ENCODE data around the gene CYP4A22. TPM values are rescaled to one million over a fixed set of nuclear protein-coding genes. Genes with fewer than 3 reads are reported as not detected.

CYP4A22 gene
- total RNA-seq, 2 donors from 2014 or later: not detected

- no peak overlapping the region for H3K27ac ChIP-seq
- ATAC-seq (no peak), DNase-seq (no peak)
- H3K27me3 ChIP-seq: no peaks in the 10 kb centered on the region
- no peaks in the 10 kb centered on the region for H3K36me3 ChIP-seq (replicated peaks in 1 of 2; ENCODE audit: insufficient read depth in 1 of 2, low read depth in 2 of 2)
- 82 to 83% methylated on average over 8 to 12 of the region's 12 CpGs for WGBS, 2 donors
- H3K9me3 ChIP-seq: no peaks in the 10 kb centered on the region
- H3K4me3 ChIP-seq: no peak overlapping the region
- intact Hi-C loops (cut with DNase I): loop anchor here (10.0 kb wide), 2 partner anchors 237 to 537 kb away; no protein-coding TSS in a partner anchor
- no peak for TF ChIP-seq POLR2A (IDR thresholded peaks at IDR 0.05)
- TF ChIP-seq, protein P1, sequence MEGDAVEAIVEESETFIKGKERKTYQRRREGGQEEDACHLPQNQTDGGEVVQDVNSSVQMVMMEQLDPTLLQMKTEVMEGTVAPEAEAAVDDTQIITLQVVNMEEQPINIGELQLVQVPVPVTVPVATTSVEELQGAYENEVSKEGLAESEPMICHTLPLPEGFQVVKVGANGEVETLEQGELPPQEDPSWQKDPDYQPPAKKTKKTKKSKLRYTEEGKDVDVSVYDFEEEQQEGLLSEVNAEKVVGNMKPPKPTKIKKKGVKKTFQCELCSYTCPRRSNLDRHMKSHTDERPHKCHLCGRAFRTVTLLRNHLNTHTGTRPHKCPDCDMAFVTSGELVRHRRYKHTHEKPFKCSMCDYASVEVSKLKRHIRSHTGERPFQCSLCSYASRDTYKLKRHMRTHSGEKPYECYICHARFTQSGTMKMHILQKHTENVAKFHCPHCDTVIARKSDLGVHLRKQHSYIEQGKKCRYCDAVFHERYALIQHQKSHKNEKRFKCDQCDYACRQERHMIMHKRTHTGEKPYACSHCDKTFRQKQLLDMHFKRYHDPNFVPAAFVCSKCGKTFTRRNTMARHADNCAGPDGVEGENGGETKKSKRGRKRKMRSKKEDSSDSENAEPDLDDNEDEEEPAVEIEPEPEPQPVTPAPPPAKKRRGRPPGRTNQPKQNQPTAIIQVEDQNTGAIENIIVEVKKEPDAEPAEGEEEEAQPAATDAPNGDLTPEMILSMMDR (IDR thresholded peaks at IDR 0.05): no peak
- peaks cover 37% of the 10 kb centered on the region for H3K4me1 ChIP-seq
Measured at GRCh38 chr1:47187231-47187925, 50.1 kb downstream of the CYP4A22 start.

- no peak overlapping the region for H3K4me3 ChIP-seq
- H3K4me1 ChIP-seq: peaks cover 42% of the 10 kb centered on the region
- intact Hi-C loops (cut with DNase I): loop anchor here (10.0 kb wide), 2 partner anchors 237 to 537 kb away; no protein-coding TSS in a partner anchor
- H3K27me3 ChIP-seq: no peaks in the 10 kb centered on the region
- H3K36me3 ChIP-seq (replicated peaks in 1 of 2; ENCODE audit: insufficient read depth in 1 of 2, low read depth in 2 of 2): no peaks in the 10 kb centered on the region
- 91 to 92% methylated on average over 2 of the region's 2 CpGs for WGBS, 2 donors
- ATAC-seq: no peak
- H3K9me3 ChIP-seq: no peaks in the 10 kb centered on the region
- no peak for TF ChIP-seq POLR2A (IDR thresholded peaks at IDR 0.05)
- TF ChIP-seq, protein P1 (IDR thresholded peaks at IDR 0.05): no peak
- DNase-seq: no peak
- H3K27ac ChIP-seq: no peak overlapping the region
Measured at GRCh38 chr1:47187926-47188250, 50.6 kb downstream of the CYP4A22 start.

DNA sequence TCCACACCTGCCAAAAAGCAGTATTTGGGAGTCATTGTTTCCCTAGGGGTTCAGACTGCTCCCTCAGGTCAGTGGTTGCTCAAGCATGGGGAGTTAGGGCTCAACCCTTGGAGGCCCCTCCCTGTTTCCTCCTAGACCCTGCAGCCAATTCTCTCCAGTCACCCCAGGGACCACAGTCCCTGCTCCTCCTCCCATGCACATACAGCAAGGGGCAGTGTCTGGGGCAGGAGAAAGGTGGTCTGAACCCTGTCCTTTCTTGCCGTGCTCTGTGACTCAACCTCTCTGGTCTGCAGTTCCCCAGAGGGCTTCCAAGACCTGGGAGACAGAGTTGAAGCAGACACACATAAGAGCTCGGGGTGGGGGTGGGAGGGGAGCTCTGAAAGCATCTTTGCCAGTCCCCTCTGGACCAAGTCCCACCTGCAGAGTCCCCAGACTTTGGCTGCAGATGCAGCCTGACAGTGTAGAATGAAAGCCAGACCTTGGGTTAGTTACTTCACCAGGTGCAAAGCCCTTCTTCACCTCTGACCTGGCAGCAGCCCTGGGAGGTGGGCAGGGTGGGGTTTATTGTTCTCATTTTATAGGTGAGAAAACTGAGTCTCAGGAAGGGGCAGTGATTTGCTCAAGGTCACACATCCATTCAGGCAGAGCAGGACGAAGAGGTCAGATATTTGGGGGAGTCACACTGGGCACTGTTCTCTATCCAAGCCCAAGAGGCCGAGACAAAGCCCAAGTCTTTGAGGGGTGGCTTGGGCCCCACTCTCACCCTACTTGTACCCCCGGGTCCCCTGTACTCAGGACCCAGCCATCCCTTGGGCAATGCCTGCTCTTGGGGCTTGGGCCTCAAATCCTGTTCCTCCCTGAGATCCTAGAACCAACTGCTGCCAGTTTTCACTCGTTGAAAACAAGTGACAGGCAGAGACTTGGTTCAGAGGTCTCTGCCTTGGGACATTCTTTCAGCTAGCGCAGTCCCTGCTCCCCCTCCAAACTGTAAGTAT is 51.8 kb downstream of the CYP4A22 start:
- H3K4me1 ChIP-seq: peaks cover 45% of the 10 kb centered on the region
- TF ChIP-seq, protein P1 (IDR thresholded peaks at IDR 0.05): no peak
- TF ChIP-seq POLR2A (IDR thresholded peaks at IDR 0.05): no peak
- no peaks in the 10 kb centered on the region for H3K36me3 ChIP-seq (replicated peaks in 1 of 2; ENCODE audit: insufficient read depth in 1 of 2, low read depth in 2 of 2)
- H3K27me3 ChIP-seq: no peaks in the 10 kb centered on the region
- peak overlapping the region; percentile 84 to 92 (median 88) for H3K27ac ChIP-seq
- WGBS, 2 donors: 59 to 70% methylated on average over 3 to 7 of the region's 7 CpGs
- no peak for DNase-seq
- ATAC-seq: no peak
- no peaks in the 10 kb centered on the region for H3K9me3 ChIP-seq
- no peak overlapping the region for H3K4me3 ChIP-seq
- intact Hi-C loops (cut with DNase I): loop anchor here (10.0 kb wide), 2 partner anchors 236 to 536 kb away; no protein-coding TSS in a partner anchor

DNA sequence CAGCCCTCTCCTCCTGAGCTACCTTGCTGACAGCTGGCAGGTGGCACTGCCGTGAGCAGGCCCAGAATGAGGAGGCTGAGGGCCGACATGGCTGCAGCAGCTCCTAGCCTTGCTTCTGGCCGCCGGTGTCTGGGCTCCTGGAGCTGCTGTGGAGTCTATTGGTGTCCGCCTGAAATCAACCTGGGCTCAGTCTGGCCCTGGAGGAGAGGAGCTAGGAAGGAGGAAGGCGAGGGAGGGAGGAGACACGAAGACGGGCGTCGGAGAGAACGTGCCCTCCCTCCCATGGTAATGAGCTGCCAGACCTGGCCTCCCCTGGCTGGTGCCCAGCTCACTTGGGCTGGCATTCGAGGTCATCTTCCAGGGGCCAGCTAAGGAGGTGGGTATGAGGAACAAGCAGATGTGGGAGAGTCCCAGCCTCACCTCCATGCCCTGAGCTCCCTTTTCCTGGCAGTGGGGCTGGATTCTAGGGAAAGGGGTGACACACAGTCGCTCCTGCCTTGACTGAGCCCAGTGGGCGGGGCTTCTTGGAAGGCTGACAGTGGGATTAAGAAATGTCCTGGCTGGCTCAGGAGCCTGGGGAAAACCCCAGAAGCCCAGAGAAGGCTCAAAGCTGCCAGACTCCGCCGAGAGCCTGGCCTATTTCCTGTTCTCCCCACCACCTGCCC is 52.7 kb downstream of the CYP4A22 start, which contains the start of gene PDZK1IP1:
Gene PDZK1IP1 (minus strand): TSS at position 193 of the 665 bp plus-strand sequence. CDS start 104 bp downstream, at position 89.
- no peaks in the 10 kb centered on the region for H3K27me3 ChIP-seq
- peak within 1 kb of the TSS; percentile 84 to 92 (median 88) for H3K27ac ChIP-seq
- H3K4me1 ChIP-seq: peaks cover 45% of the 10 kb centered on the region
- H3K36me3 ChIP-seq (replicated peaks in 1 of 2; ENCODE audit: insufficient read depth in 1 of 2, low read depth in 2 of 2): no peaks in the 10 kb centered on the region
- peak; percentile 91 to 94 (median 94) for DNase-seq
- peak; percentile 83 for ATAC-seq
- no peak within 1 kb of the TSS for H3K4me3 ChIP-seq
- intact Hi-C loops (cut with DNase I): loop anchor here (10.0 kb wide), 2 partner anchors 235 to 535 kb away; no protein-coding TSS in a partner anchor
- H3K9me3 ChIP-seq: no peaks in the 10 kb centered on the region
- WGBS, 2 donors: 18 to 27% methylated on average over 12 to 16 of the region's 16 CpGs
- peak in 2 of 3 donors; percentile 57 to 71 for TF ChIP-seq POLR2A (IDR thresholded peaks at IDR 0.05)
- TF ChIP-seq, protein P1 (IDR thresholded peaks at IDR 0.05): peak in 1 of 7 experiments; percentile 1

All from body of pancreas (tissue), 4 donors.